Measurements from ENCODE around the gene LRRC56. TPM values are rescaled to one million over a fixed set of nuclear protein-coding genes. Genes with fewer than 3 reads are reported as not detected.
A peak's percentile ranks its signal among the peaks of the same experiment; 100 is the strongest.

Gene LRRC56
- total RNA-seq, 1 experiment from 2014 or later = 2.1 TPM

- ChIA-PET POLR2A (ENCODE audit: low non-redundant PET) (no interaction called here), CTCF (no interaction called here)
- Histone ChIP-seq H3K4me1 (ENCODE audit: insufficient read depth, low read length, poor library complexity, severe bottlenecking) (peaks cover 20% of the 10 kb centered on the region), H3K4me3 (ENCODE audit: low read depth, low read length, poor library complexity, severe bottlenecking) (peak overlapping the region; percentile 99), H3K36me3 (ENCODE audit: insufficient read depth, low read length, poor library complexity, severe bottlenecking) (no peaks in the 10 kb centered on the region), H3K27ac (ENCODE audit: low read depth, low read length, poor library complexity, severe bottlenecking) (peak overlapping the region; percentile 74), H3K27me3 (replicated peaks; ENCODE audit: insufficient read depth, low read depth, low read length, poor library complexity) (no peaks in the 10 kb centered on the region), H3K9me3 (ENCODE audit: low read depth, low read length, poor library complexity, severe bottlenecking) (no peaks in the 10 kb centered on the region)
- intact Hi-C loops (cut with micrococcal nuclease; ENCODE audit: unreplicated experiment) = no loop called here
- TF ChIP-seq EZH2 (IDR thresholded peaks at IDR 0.05; ENCODE audit: borderline replicate concordance, low read depth, low read length, poor library complexity, severe bottlenecking) = no peak
- TF ChIP-seq CTCF (conservative IDR thresholded peaks at IDR 0.05; ENCODE audit: low read depth, low read length) = no peak
- DNase-seq (ENCODE audit: low spot score) = no peak
- BruUV-seq (replicated peaks) = TSS peak; percentile 60
Observed at GRCh38 chr11:576811-577610, 39.7 kb downstream of the LRRC56 start.

DNA sequence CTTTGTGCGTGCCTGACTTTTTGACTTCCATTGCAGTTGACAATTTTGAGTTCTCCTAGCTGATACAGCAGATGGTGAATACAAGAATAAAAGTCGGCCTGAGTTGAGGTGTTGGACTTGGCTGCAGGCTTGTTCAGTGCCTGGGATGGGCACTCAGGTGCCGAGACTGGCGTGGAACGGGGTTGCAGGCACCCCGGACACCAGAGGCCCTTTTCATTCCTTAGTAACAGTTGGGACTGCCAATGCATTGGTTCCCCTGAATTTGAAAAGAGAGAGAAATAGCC, 40.2 kb downstream of the LRRC56 start:
- no TSS peak for BruUV-seq (replicated peaks)
- POLR2A ChIA-PET (ENCODE audit: low non-redundant PET) = no interaction called here
- Histone ChIP-seq H3K27ac (ENCODE audit: low read depth, low read length, poor library complexity, severe bottlenecking) (peak overlapping the region; percentile 74), H3K4me1 (ENCODE audit: insufficient read depth, low read length, poor library complexity, severe bottlenecking) (peaks cover 20% of the 10 kb centered on the region), H3K4me3 (ENCODE audit: low read depth, low read length, poor library complexity, severe bottlenecking) (peak overlapping the region; percentile 99), H3K36me3 (ENCODE audit: insufficient read depth, low read length, poor library complexity, severe bottlenecking) (no peaks in the 10 kb centered on the region), H3K27me3 (replicated peaks; ENCODE audit: insufficient read depth, low read depth, low read length, poor library complexity) (no peaks in the 10 kb centered on the region), H3K9me3 (ENCODE audit: low read depth, low read length, poor library complexity, severe bottlenecking) (no peaks in the 10 kb centered on the region)
- CTCF ChIA-PET = no interaction called here
- no peak for DNase-seq (ENCODE audit: low spot score)
- TF ChIP-seq CTCF (conservative IDR thresholded peaks at IDR 0.05; ENCODE audit: low read depth, low read length) (no peak), EZH2 (IDR thresholded peaks at IDR 0.05; ENCODE audit: borderline replicate concordance, low read depth, low read length, poor library complexity, severe bottlenecking) (no peak)
- intact Hi-C loops (cut with micrococcal nuclease; ENCODE audit: unreplicated experiment) = no loop called here

GRCh38 chr11:578276-579035, 41.1 kb downstream of the LRRC56 start:
- TF ChIP-seq EZH2 (IDR thresholded peaks at IDR 0.05; ENCODE audit: borderline replicate concordance, low read depth, low read length, poor library complexity, severe bottlenecking) (no peak), CTCF (conservative IDR thresholded peaks at IDR 0.05; ENCODE audit: low read depth, low read length) (no peak)
- Histone ChIP-seq H3K4me3 (ENCODE audit: low read depth, low read length, poor library complexity, severe bottlenecking) (peak overlapping the region; percentile 99), H3K9me3 (ENCODE audit: low read depth, low read length, poor library complexity, severe bottlenecking) (no peaks in the 10 kb centered on the region), H3K4me1 (ENCODE audit: insufficient read depth, low read length, poor library complexity, severe bottlenecking) (peaks cover 20% of the 10 kb centered on the region), H3K27me3 (replicated peaks; ENCODE audit: insufficient read depth, low read depth, low read length, poor library complexity) (no peaks in the 10 kb centered on the region), H3K36me3 (ENCODE audit: insufficient read depth, low read length, poor library complexity, severe bottlenecking) (peaks cover 4% of the 10 kb centered on the region), H3K27ac (ENCODE audit: low read depth, low read length, poor library complexity, severe bottlenecking) (peak overlapping the region; percentile 74)
- ChIA-PET POLR2A (ENCODE audit: low non-redundant PET) (no interaction called here), CTCF (no interaction called here)
- intact Hi-C loops (cut with micrococcal nuclease; ENCODE audit: unreplicated experiment) = no loop called here
- DNase-seq (ENCODE audit: low spot score) = no peak
- BruUV-seq (replicated peaks) = no TSS peak

Data from A673 (cell line).